ENCODE data around the gene MAN2A2. TPM values are rescaled to one million over a fixed set of nuclear protein-coding genes. Genes with fewer than 3 reads are reported as not detected.

The MAN2A2 gene
- polyA plus RNA-seq, 1 experiment = 14.3 TPM

DNA sequence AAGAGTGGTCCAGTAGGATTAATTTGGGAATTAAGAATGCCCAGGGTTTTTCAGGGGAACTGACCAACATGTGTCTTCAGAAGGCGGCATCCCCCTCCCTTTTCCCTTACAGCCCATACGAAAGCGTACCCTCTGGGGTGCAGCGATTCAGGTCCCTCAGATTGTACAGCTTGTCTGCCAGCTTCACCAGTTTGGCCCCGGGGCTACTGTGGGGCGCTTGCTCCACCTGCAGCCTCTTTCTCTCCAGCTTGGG, 28.4 kb downstream of the MAN2A2 start:
- POLR2A ChIA-PET = interaction anchor here (0.6 to 1.0 kb wide), 2 partner anchors 10 to 118 kb away, joined by 3 read pairs; no protein-coding TSS in a partner anchor
- H3K9me3 ChIP-seq (ENCODE audit: control insufficient read depth, insufficient read depth, low read length) = no peaks in the 10 kb centered on the region; the same call in 1 of the 2 replicates
- no peak for DNase-seq (ENCODE audit: low read depth, low spot score)
- no peaks in the 10 kb centered on the region for H3K27me3 ChIP-seq (ENCODE audit: control insufficient read depth, insufficient read depth, low read length)
- TF ChIP-seq, protein P1, sequence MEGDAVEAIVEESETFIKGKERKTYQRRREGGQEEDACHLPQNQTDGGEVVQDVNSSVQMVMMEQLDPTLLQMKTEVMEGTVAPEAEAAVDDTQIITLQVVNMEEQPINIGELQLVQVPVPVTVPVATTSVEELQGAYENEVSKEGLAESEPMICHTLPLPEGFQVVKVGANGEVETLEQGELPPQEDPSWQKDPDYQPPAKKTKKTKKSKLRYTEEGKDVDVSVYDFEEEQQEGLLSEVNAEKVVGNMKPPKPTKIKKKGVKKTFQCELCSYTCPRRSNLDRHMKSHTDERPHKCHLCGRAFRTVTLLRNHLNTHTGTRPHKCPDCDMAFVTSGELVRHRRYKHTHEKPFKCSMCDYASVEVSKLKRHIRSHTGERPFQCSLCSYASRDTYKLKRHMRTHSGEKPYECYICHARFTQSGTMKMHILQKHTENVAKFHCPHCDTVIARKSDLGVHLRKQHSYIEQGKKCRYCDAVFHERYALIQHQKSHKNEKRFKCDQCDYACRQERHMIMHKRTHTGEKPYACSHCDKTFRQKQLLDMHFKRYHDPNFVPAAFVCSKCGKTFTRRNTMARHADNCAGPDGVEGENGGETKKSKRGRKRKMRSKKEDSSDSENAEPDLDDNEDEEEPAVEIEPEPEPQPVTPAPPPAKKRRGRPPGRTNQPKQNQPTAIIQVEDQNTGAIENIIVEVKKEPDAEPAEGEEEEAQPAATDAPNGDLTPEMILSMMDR (IDR thresholded peaks at IDR 0.05; ENCODE audit: low read depth, low read length) = no peak
- CTCF ChIA-PET = interaction anchor here (0.6 to 7.4 kb wide), 16 partner anchors 9 to 606 kb away, joined by 3 to 98 read pairs (median 6); partner anchors contain the start of genes BLM, FES and MAN2A2
- H3K4me3 ChIP-seq (ENCODE audit: low read depth, low read length) = peak overlapping the region; percentile 91
- no peak overlapping the region for H3K27ac ChIP-seq (ENCODE audit: low read depth, low read length)

DNA sequence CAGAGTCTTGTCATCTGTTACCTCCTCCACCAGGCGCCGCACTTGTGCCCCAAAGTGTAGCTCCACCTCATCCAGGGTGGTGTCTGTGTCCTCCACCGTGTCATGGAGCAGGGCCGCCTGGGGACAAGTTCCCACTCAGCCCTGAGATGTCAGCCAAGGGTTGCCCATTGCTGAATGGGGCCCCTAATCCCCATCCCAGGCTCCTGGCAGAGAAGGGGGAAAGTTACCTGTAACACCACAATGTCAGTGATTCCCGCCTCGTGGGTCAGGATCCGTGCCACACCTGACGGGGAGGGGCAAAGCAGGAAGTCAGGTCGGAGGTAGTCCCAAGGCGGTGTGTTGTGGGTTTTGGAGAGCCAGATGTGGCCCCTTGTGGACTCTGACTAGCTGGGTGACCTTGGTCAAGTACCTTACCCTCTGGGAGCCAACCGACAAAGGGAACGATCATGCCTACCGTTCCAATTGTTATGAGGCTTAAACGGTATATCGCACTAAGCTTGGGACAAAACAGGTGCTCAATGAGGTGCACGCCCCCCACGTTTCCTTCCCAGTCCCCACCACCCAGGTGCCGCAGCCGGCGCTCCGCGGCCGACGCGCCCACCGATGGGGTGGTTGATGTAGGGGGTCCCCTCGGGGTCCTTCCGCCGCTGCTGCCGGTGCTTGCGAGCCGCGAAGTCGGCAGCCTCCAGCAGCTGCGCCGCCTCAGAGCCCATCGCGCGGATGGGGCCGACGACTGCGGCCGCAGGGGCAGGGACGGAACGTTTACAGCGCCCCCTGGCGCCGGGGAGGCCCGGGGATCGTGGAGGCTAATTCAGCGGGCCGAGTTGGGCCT, 28.9 kb downstream of the MAN2A2 start, which contains the start of gene HDDC3:
TSS of gene HDDC3 (minus strand) at position 722 of the 832 bp plus-strand sequence. CDS start at position 713, 9 bp downstream.
- H3K4me3 ChIP-seq (ENCODE audit: low read depth, low read length) = peak within 1 kb of the TSS; percentile 91
- H3K27ac ChIP-seq (ENCODE audit: low read depth, low read length) = peak within 1 kb of the TSS; percentile 11
- H3K9me3 ChIP-seq (ENCODE audit: control insufficient read depth, insufficient read depth, low read length) = no peaks in the 10 kb centered on the region; the same call in 1 of the 2 replicates
- H3K27me3 ChIP-seq (ENCODE audit: control insufficient read depth, insufficient read depth, low read length) = no peaks in the 10 kb centered on the region
- TF ChIP-seq, protein P1 (IDR thresholded peaks at IDR 0.05; ENCODE audit: low read depth, low read length) = peak; percentile 90
- CTCF ChIA-PET = interaction anchor here (0.5 to 7.4 kb wide), 35 partner anchors 10 to 1900 kb away, joined by 3 to 98 read pairs (median 5); partner anchors contain the start of genes BLM, FES, MAN2A2 and RCCD1
- DNase-seq (ENCODE audit: low read depth, low spot score) = peak; percentile 58
- POLR2A ChIA-PET = interaction anchor here (0.9 kb wide), 1 partner anchor 9 kb away, joined by 3 read pairs; no protein-coding TSS in a partner anchor

DNA sequence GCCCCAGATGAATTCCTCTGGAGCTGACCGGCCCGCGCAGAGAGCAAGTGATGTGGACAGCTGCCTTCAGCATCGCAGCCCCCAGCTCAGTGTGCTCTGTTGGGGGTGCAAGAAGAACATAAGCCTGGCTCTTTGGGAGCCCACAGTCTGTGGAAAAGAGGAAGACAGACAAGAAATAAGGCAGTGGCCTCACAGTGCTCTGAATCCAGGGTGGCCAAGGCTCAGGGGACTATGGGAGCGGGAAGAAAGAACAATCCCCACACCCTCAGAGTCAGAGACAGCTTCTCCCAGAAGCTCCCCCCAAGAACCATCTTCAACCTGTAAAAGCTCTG, 29.5 kb downstream of the MAN2A2 start:
- POLR2A ChIA-PET = interaction anchor here (0.9 kb wide), 1 partner anchor 10 kb away, joined by 3 read pairs; no protein-coding TSS in a partner anchor
- TF ChIP-seq, protein P1 (IDR thresholded peaks at IDR 0.05; ENCODE audit: low read depth, low read length) = no peak
- no peak overlapping the region for H3K27ac ChIP-seq (ENCODE audit: low read depth, low read length)
- CTCF ChIA-PET = interaction anchor here (0.5 to 7.4 kb wide), 34 partner anchors 10 to 1870 kb away, joined by 3 to 98 read pairs (median 5); partner anchors contain the start of genes BLM, FES, MAN2A2 and RCCD1
- no peaks in the 10 kb centered on the region; the same call in 1 of the 2 replicates for H3K9me3 ChIP-seq (ENCODE audit: control insufficient read depth, insufficient read depth, low read length)
- DNase-seq (ENCODE audit: low read depth, low spot score) = no peak
- H3K4me3 ChIP-seq (ENCODE audit: low read depth, low read length) = 0 out of 2 replicates have a peak overlapping the region, but pooled peaks have one; percentile 17
- no peaks in the 10 kb centered on the region for H3K27me3 ChIP-seq (ENCODE audit: control insufficient read depth, insufficient read depth, low read length)

DNA sequence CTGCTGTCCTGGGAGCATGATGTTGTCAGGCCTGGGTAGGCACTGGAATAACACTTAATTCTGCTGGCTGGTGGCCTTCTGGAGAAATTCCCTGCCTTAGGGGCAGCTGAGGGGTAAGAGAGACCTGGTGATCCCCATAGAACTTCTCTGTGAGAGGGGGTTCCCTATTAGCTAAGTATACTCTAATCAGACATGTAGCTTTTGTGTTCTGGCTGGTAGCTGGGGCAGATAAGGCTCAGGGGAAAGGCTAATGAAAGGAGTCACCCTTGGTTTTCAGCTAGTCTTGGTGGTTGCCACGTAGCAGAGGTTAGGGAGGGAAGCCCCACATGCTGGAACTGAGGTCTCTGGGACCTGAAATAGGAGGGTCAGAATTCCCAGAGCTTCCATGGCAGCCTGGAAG, 30.2 kb downstream of the MAN2A2 start:
- ChIA-PET POLR2A (no interaction called here), CTCF (interaction anchor here (0.8 to 7.4 kb wide), 24 partner anchors 7 to 613 kb away, joined by 3 to 98 read pairs (median 6); partner anchors contain the start of genes BLM, FES, MAN2A2 and RCCD1)
- no peaks in the 10 kb centered on the region for H3K27me3 ChIP-seq (ENCODE audit: control insufficient read depth, insufficient read depth, low read length)
- H3K27ac ChIP-seq (ENCODE audit: low read depth, low read length) = no peak overlapping the region
- TF ChIP-seq, protein P1 (IDR thresholded peaks at IDR 0.05; ENCODE audit: low read depth, low read length) = no peak
- H3K4me3 ChIP-seq (ENCODE audit: low read depth, low read length) = no peak overlapping the region
- no peak for DNase-seq (ENCODE audit: low read depth, low spot score)
- no peaks in the 10 kb centered on the region; the same call in 1 of the 2 replicates for H3K9me3 ChIP-seq (ENCODE audit: control insufficient read depth, insufficient read depth, low read length)
